ENCODE measurements around the gene KDM1A.

KDM1A gene

DNA sequence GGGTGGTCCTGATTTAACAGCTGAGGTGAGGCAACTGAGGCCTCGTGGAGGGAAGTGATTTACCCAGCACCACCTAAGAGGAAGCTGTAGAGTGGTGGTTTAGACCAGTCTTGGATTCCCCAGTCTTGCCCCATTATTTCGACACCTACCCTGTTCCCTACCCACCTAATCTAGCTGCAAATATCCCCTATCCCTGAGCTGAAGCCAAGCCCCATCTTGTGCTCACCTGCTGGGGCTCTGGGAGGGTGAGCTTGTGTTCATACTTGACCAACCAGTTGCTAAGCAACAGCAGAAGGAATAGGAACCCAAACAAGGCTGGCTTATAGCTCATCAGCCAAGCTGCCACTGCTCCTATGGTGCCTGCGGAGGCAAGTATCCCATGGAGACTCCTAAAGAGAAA, 5.6 kb upstream of the KDM1A start:
- DNase-seq (ENCODE audit: low read depth), result no peak

DNA sequence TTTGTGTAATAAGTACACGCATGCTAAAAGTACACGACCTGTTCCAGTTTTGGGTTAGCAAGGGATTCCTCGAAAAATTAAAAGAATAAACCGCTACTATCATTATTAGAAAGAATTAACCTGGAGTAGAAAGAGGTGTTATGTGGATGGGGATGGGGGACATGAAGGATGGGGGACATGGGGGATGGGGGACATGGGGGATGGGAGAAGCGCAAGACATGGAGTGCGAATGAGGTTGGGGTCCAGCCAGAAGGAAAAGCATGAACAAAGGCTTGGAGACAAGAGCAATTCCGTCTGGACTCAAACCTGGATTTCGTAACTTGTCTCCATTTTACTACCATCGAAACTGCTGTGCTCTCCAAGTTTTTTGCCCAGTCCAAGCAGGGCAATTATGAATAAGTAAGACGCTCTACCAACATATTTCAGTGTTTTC, 591 bp upstream of the KDM1A start:
- no peak for DNase-seq (ENCODE audit: low read depth)

DNA sequence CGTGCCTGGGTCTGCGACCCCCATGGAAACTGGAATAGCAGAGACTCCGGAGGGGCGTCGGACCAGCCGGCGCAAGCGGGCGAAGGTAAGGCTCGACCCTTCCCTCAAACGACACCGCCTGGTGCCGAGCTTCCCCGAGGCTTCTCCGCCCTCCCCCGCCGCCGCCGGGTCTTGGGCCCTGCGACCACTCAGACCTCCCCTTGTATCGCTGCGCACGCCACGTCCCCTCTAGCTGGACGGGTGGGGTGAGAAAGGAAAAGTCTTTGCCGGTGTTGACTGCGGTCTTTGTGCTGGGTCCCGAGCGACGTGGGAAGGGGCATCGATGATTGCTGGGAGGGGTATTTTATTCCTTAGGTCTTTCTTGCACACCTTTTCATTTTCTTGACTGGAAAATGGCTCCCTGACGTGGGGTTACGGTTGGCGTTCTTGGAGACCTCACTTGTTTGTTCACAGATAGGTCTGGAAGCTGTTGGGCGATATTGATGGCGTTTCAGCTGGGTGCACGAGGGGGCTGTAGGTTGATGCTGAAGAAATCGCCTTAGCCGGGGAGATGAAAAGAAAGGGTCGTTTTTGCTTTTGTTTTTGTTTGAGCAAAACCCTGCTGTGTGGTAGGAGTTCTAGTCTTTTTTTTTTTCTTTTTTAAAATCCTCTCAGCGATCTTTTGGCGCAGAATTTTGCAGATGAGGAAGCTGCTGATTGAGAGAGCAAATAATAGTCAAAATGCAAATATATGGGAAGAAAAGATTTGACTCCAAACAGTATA, 776 bp downstream of the KDM1A start:
- DNase-seq (ENCODE audit: low read depth), result no peak

DNA sequence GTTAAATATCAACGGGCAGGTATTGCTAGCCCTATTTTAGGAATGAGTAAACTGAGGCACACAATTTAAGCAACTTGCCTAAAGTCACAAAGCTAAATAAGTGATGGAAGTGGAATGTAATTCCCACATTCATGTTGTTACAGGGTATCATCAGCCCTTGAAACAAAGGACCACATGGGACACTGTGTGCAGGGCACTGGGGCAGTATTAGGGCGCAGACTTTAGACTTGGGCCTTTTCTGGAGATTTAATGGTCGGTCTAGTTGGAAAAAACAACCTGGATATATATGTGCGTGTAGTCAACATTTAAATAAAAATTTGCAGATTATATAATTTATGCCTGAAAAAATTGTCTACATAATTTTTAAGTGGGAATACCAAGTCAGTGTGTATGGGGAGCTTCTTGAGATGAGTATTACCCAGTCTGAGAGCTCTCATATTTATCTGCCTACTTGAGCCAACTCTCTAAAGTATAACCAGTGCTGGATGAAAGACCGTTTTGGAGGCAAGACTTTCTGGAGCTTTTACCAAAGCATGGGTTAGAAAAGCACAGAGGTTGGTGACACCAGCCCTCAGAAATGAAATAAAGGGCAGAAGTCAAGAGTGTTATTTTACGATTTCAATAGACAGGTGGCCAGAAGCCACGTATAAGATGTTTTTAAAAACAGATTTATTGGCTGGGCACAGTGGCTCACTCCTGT, 1.6 kb downstream of the KDM1A start:
- DNase-seq (ENCODE audit: low read depth), result no peak

DNA sequence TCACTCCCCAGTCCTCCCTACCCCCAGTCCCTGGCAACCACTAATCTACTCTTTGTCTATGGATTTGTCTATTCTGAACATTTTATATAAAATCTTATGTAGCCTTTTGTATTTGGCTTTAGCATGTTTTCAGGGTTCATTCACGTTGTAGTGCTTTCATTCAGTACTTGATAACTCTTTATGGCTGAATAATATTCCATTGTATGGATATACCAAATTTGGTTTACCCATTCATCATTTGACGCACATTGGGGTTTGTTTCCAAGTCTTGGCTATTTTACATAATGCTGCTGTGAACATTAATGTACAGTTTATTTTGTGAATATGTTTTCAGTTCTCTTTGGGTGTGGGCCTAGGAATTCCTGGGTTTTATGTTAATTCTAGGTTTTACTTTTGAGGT, 2.6 kb downstream of the KDM1A start:
- no peak for DNase-seq (ENCODE audit: low read depth)

DNA sequence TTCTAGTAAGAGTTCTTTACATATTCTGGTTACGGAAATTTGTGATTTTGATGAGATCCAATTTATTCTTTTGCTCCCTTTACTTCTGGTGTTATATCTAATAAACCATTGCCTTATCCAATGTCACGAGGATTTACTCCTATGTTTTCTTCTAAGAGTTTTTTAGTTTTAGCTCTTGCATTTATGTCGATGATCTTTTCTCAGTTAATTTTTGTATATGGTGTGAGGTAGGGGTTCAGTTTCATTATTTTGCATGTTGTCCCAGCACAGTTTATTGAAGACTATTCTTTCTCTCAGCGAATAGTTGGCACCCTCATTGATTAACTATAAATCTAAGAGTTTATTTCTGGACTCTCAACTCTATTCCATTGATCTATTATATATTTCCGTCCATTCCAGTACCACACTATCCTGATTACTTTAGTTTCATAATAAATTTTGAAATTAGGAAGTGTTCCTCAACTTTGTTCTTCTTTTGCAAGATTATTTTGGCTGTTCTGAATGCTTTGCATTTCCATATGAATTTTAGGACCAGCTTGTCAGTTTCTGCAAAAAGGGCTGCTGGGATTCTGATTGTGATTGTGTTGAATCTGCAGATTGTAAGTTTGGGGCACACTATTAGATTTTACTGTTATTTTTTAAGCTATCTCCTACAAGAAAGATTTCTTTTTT, 4.0 kb downstream of the KDM1A start:
- DNase-seq (ENCODE audit: low read depth), result no peak

DNA sequence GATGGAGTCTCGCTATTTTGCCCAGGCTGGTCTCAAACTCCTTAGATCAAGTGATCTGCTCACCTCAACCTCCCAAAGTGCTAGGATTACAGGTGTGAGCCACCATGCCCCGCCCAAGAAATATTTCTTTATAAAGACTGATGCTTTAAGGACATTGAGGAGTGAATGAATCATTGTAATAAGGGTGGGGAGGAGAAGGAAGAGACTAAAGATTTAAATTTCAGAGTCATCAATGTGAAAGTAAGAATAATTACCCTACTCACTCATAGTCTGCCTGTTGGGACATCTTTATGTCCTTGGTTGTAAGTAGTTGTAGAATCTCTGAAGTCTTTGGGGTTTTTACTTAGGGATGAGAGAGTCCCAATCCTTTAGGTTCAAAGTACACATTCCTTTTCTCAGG, 7.3 kb downstream of the KDM1A start:
- no peak for DNase-seq (ENCODE audit: low read depth)

DNA sequence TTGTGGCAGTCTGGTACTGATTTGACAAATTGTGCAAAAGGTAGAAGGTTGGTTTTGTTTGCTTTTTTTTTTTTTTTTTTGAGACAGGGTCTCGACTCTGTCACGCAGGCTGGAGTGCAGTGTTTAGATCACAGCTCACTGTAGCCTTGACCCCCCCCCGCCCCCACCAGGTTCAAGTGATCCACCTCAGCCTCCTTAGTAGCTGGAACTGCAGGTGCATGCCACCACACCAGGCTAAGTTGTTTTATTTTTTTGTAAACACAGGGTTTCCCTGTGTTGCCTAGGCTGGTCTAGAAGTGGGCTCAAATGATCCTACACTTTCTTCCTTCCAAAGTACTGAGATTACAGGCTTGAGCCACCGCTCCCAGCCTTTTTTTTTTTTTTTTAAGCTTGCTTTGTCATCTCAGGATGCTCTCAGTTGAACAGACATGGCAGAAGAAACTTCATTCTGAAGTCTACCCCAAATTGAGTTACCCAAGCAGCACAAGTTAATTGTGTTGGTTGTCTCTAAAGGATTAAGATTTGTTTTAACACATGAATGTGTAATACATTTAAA, 8.2 kb downstream of the KDM1A start:
- DNase-seq (ENCODE audit: low read depth), result no peak

DNA sequence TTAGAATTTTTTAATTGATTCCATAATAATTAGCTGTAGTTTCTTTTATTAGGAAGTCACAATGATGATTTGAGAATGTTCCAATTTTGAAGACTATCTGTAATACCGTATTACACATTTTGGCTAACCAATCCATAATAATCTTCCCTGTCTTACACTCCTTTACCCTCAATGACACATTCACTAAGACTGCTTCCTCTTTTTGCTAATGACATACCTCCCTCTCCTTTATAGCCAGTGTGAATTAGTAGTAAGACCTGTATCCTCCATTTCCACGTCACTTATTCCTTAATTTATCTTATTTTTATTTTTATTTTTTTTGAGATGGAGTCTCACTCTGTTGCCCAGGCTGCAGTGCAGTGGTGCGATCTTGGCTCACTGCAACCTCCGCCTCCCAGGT, 10.1 kb downstream of the KDM1A start:
- DNase-seq (ENCODE audit: low read depth), result no peak

DNA sequence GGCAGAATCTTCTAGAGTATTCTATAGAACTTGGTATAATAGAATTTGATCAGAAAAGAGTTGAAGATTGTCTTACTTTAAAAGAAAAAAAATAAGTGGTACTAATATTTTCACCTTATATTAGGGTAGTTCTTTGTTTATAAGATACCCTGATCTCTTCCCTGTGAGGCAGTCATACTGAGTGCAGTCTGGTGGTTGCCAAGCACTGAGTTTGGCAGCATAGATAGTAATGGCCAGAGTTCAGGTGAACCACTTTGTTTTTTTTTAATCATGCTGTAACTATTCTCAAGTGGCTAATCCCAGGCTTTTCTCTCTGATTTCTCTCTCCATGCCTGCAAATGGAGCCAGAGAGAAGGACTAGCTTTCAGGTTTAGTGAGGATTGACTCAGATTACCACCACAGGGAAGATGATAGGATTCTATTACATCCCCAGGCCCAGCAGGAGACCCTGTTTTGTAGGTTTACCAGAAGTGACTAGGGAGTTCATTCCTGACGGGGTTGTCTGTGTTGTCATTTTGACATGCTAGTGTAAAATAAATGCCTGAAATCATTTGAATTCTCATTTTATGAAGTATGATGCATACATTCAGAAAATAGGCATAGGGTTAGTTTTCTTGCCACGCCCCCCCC, 16.7 kb downstream of the KDM1A start:
- no peak for DNase-seq (ENCODE audit: low read depth)

DNA sequence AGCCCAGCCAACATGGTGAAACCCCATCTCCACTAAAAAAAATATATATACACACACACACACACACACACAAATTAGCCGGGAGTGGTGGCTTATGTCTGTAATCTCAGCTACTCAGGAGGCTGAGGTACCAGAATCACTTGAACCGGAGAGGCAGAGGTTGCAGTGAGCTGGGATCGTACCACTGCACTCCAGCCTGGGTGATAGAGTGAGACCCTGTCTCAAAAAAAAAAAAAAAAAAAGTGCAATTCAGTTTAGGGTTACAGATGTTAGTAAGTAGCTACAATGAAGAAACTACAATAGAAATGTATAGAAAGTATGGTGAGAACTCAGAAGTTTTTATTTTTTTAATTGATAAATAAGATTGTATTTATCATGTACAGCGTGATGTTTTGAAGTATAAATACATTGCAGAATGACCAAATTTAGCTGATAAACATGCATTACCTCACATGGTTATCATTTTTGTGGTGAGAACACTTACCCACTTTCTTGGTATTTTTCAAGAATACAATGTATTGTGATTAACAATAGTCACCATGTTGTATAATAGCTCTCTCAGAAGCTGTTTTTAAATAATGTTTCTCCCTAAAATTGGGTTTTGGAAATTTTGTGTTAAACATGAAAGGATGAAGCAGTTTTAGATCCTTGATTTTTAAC, 17.9 kb downstream of the KDM1A start:
- no peak for DNase-seq (ENCODE audit: low read depth)

DNA sequence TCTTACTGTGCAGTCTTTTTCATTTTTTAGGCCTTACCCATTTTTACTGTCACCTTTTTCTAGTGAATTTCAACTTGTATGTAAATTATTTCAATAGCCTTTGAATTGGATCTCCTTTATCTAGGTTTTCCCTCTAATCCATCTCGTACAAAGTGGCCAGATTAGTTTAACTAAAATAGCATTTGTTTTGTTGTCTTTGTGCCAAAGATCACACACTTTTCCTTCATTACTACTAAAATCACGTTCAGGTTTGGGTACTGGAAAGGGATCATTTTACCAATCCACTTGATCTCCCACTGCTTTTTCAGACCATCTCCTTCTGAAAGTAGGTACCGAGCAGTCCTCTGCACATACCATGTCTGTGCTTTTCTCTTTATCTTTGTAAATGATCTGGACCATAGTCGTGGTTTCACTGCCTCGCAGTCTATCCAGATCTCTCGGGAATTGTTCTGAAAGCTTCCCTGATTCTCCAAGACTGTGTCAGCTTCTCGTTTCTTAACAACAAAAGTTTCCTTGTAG, 20.1 kb downstream of the KDM1A start:
- no peak for DNase-seq (ENCODE audit: low read depth)

DNA sequence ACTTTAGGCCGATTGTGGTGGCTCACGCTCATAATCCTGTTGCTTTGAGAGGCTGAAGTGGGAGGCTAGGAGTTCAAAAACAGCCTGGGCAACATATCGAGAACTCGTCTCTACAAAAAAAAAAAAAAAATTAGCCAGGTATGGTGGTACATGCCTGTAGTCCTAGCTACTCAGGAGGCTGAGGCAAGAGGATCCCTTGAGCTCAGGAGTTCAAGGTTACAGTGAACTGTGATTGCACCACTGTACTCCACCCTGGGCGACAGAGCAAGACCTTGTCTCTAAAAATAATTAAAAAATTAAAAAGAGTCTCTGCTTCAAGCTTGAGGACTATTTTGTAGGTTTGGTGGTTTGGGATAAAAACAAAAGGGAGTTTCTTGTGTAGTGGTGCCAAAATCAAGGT, 21.2 kb downstream of the KDM1A start:
- DNase-seq (ENCODE audit: low read depth), result no peak

DNA sequence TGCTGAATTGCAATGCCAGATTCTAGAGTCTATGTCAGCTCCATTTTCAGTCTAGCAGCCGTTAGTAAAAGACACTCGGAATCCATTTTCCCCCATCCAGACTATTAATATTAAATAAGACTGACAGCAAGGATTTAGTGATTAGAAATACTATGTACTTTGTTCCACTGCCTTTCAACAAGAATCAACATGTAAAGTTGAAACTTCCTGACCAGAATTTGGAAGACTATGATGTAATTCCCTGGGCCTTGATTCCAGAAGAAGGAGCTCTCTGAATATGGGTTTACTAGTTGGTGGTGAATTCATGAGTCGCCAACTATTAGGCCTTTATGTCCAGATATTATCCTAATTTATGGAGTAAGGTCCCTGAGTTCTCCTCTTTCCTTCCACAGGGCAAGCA, 24.8 kb downstream of the KDM1A start:
- no peak for DNase-seq (ENCODE audit: low read depth)

DNA sequence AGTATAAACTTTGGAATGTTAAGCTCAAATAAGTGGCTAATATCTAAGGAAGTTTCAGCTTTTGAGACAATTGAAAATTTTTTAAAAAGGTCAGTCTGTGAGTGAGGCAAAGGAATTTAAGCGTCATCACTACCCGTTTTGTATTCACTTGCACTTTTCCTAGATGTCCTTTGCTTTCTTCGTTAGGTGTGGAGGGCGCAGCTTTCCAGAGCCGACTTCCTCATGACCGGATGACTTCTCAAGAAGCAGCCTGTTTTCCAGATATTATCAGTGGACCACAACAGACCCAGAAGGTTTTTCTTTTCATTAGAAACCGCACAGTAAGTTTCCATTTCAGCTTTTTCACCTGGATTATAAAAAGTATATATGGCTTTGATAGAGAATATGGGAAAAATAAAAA, 30.9 kb downstream of the KDM1A start:
- no peak for DNase-seq (ENCODE audit: low read depth)

DNA sequence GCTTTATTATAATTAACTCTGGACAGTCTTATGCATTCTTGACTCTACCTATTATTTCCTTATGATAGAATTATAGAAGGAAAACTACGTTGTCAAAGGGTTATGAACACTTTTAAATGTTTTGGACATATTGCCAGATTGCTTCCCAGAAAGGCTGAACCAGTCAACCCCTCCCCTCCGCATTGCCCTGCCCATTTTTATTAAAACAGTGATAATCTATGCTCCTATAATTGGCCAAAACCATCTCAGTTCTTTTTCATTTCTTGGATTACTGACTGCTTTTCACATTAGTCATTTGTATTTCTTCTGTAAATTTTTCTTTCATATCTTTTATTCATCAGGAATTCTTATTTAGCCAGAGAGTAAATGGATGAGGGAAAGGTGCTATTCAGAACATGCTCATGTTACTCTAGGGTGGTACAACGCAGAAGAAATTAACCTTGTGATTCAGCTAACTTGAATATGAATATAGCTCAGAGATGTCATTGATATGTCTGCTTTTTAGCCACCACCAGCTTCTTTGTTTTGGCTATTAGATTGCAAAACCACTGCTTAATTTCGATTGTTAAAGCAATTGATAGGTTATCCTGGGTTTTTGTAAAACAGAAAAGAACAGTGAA, 32.1 kb downstream of the KDM1A start:
- DNase-seq (ENCODE audit: low read depth), result no peak

DNA sequence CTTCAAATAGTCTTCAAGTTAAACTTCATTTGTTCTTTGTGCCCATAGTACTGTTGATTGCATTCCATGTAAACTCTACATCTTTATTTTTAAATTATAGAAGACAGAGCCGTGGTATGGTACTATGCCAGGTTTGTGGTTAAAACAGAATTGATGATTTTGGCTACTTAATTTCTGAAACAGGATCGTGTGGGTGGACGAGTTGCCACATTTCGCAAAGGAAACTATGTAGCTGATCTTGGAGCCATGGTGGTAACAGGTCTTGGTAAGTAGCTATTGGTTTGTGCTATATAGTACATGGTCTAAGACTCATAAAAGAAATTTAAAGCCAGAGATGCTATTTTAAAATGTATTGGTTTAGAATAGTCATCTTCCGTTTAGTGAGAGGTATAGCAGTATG, 38.0 kb downstream of the KDM1A start:
- DNase-seq (ENCODE audit: low read depth), result no peak

DNA sequence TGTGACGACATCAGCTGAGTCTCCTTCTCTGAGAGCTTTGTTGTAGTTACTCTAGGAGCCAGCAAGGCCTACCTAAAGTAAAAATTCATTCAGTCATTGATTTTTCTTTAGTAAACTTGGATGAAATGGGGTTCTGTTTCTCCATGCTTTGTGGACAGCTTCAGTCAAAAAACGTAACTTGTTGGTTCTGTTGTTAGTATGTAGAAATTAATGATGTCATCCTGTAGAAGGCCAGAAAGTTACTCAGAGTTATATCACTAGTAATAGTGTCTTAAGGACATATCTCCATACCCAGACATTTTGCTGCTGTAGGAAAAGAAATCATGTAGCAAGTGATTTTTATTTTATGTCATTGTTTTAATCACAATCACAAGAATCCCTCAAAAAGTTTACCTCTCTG, 43.0 kb downstream of the KDM1A start:
- no peak for DNase-seq (ENCODE audit: low read depth)

DNA sequence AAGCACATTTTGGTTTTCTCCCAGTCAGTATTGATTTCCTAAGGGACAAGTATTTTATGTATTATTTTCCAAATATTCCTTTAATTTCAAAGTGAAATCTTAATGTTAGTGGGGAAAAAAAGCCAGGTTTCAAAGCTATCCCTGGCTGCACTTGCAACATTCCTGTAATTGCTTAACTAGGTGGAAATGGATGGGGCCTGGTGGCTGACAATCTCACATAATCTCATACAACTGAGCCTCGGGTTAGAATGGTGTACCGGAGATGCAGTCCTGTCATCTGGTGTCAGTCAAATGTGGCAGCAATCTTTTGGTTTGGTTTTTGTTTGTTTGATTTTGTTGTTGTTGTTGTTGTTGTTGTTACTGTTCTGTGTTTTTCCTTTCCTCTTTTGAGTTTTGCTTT, 46.1 kb downstream of the KDM1A start:
- DNase-seq (ENCODE audit: low read depth), result no peak

DNA sequence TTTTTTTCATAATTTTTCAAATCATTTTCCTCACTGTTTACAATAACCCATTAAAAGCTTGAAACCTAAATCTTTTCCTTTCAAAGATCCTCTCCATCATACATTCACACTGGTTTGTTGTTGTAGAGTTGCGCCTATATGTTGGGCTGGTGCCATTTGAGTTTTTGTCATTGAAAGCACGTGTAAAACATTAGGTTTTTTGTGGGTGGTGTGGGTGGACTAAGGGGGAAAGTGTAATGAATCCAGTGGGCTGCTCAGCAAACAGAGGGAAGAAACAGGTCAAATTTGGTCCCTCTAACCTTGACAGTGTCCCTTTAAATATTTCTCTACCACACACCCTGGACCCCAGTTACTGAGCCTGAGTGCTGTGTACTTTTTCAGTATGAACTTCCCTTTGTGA, 46.8 kb downstream of the KDM1A start:
- no peak for DNase-seq (ENCODE audit: low read depth)

DNA sequence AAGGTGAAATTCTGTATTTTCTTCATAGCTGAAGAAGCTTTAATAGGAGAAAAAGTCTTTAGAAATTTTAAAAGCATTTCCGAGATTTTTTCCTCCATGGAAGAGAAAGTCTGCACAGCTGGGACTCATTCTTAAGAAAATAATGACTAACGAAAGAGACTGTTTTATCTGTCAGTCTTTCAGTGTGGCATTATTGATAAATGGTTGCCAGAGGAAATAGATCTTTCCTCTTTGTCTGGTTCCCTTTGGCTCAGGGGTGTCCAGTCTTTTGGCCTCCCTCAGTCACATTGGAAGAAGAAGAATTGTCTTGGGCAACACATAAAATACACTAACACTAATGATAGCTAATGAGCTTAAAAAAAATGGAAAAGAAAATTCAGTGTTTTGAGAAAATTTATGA, 49.9 kb downstream of the KDM1A start:
- no peak for DNase-seq (ENCODE audit: low read depth)
